HepG2 (cell line): ENCODE measurements around the gene IGSF11. TPM values are rescaled to one million over a fixed set of nuclear protein-coding genes. Genes with fewer than 3 reads are reported as not detected.

Experiments
- ATAC-seq: fragments of 200-7000 bp; cut with Tn5 transposase; 3 replicates; pipeline ENCODE4 v1.9.1; 2020; ENCODE audit warnings: mild to moderate bottlenecking, moderate library complexity
- BruUV-seq: library from RNA; stranded (reverse); fragments of 400-500 nt; replicated peaks from 2 replicates; lab custom pipeline; 2021; lab: Mats Ljungman, UMichigan
- CTCF ChIA-PET: fragments of 300-600 bp; formaldehyde crosslinking; extraction: SDS; loops from one replicate; lab custom pipeline; 2021; ENCODE audit warnings: low total read pairs, inconsistent platforms, low intra/inter-chr PET ratio; lab: Yijun Ruan, JAX
- POLR2A ChIA-PET: fragments of 350-600 bp; sonication (Branson Sonifier 250); formaldehyde crosslinking; loops from one replicate; lab custom pipeline; 2020; ENCODE audit warnings: antibody characterized with exemption, inconsistent platforms; lab: Yijun Ruan, JAX
- DNase-seq: peaks from one replicate; pipeline ENCODE4 v3.0.0-alpha.2; 2015; ENCODE audit warnings: low spot score
- FAIRE-seq: peaks from 3 replicates; lab custom pipeline; 2011; peaks lifted over from hg19 to GRCh38; lab: Jason Lieb, UNC
- H2AFZ ChIP-seq: one replicate; pipeline ENCODE4 v1.6.1; 2011; ENCODE audit warnings: low read length, inconsistent platforms
- H3K27ac ChIP-seq: fragments of 300-600 bp; 3 replicates; pipeline ENCODE4 v1.8.0; 2011; ENCODE audit warnings: mixed run types, mild to moderate bottlenecking, mixed read lengths, low read length, inconsistent platforms; ENCODE audit not compliant: insufficient read depth; ENCODE audit errors: extremely low read length
- H3K27me3 ChIP-seq, 2 experiments: fragments of 200-600 bp in 1 of 2; 2 replicates in 1 of 2; 3 replicates in 1 of 2; pipeline versions ENCODE4 v1.6.0 to v1.8.0; 2011; ENCODE audit warnings: low read length in 2 of 2, mild to moderate bottlenecking in 2 of 2, moderate library complexity in 2 of 2, inconsistent platforms in 1 of 2; ENCODE audit not compliant: insufficient read depth in 2 of 2, control insufficient read depth in 1 of 2
- H3K36me3 ChIP-seq, 2 experiments: fragments of 200-600 bp in 1 of 2; replicated peaks in 1 of 2; 2 replicates in 1 of 2; 3 replicates in 1 of 2; pipeline versions ENCODE4 v1.5.1 to v1.8.0; 2011; ENCODE audit warnings: low read length in 2 of 2, inconsistent platforms in 1 of 2; ENCODE audit not compliant: insufficient read depth in 2 of 2, control insufficient read depth in 1 of 2
- H3K4me1 ChIP-seq: 2 replicates; pipeline ENCODE4 v1.5.1; 2012; ENCODE audit warnings: low read length, inconsistent platforms; ENCODE audit not compliant: insufficient read depth
- H3K4me2 ChIP-seq: 2 replicates; pipeline ENCODE4 v1.6.0; 2011; ENCODE audit warnings: low read depth, low read length, inconsistent platforms
- H3K4me3 ChIP-seq, 3 experiments: fragments of 200-600 bp in 1 of 3; sonication (generic), shearing (Covaris generic) in 1 of 3; replicated peaks in 1 of 3; 2 replicates each; pipeline ENCODE4 v1.5.1; 2011 to 2016; ENCODE audit warnings: low read length in 3 of 3, inconsistent platforms in 2 of 3, low read depth in 2 of 3, mild to moderate bottlenecking in 2 of 3, control low read depth in 1 of 3, mixed read lengths in 1 of 3; ENCODE audit not compliant: insufficient read depth in 1 of 3
- H3K79me2 ChIP-seq: one replicate; pipeline ENCODE4 v1.6.1; 2011; ENCODE audit warnings: low read length, inconsistent platforms; ENCODE audit not compliant: insufficient read depth
- H3K9ac ChIP-seq: 2 replicates; pipeline ENCODE4 v1.6.0; 2011; ENCODE audit warnings: mild to moderate bottlenecking, low read depth, low read length, inconsistent platforms; ENCODE audit not compliant: insufficient read depth
- H3K9me3 ChIP-seq: 2 replicates; pipeline ENCODE4 v1.5.1; 2012; ENCODE audit warnings: mild to moderate bottlenecking, low read length
- H4K20me1 ChIP-seq: 2 replicates; pipeline ENCODE4 v1.6.0; 2011; ENCODE audit warnings: inconsistent platforms, mild to moderate bottlenecking, low read length, moderate library complexity; ENCODE audit not compliant: insufficient read depth
- CERS6 ChIP-seq: sonication (generic); formaldehyde crosslinking; IDR thresholded peaks from 2 replicates; pipeline ENCODE4 v1.5.0; 2020; ENCODE audit warnings: missing genetic modification reagents
- DR1 ChIP-seq: sonication (generic); formaldehyde crosslinking; IDR thresholded peaks from 2 replicates; pipeline ENCODE4 v1.8.0; 2021; ENCODE audit warnings: mild to moderate bottlenecking, missing genetic modification reagents, inconsistent platforms
- FOXJ3 ChIP-seq: sonication (generic); formaldehyde crosslinking; IDR thresholded peaks from 2 replicates; pipeline ENCODE4 v1.4.0; 2020; ENCODE audit warnings: missing genetic modification reagents, mild to moderate bottlenecking, borderline replicate concordance
- HMGXB4 ChIP-seq, 2 experiments: sonication (generic) in 1 of 2; formaldehyde crosslinking in 1 of 2; IDR thresholded peaks; 2 replicates each; pipeline versions ENCODE4 v1.4.0 to v1.6.1; 2018 to 2020; ENCODE audit warnings: missing genetic modification reagents in 2 of 2, borderline replicate concordance in 1 of 2, low read depth in 1 of 2, mild to moderate bottlenecking in 1 of 2, missing biosample characterization in 1 of 2
- TGIF2 ChIP-seq: IDR thresholded peaks from 2 replicates; pipeline ENCODE4 v1.6.1; 2016; ENCODE audit warnings: control low read depth, missing compliant biosample characterization
- TRIM22 ChIP-seq: fragments of 450-650 bp; IDR thresholded peaks from 2 replicates; pipeline ENCODE4 v1.6.1; 2017
- ZBTB43 ChIP-seq: sonication (generic); formaldehyde crosslinking; conservative IDR thresholded peaks from 2 replicates; pipeline ENCODE4 v1.4.0; 2020; ENCODE audit warnings: missing genetic modification reagents
- ZNF17 ChIP-seq: sonication (generic); formaldehyde crosslinking; IDR thresholded peaks from 2 replicates; pipeline ENCODE4 v1.5.0; 2020; ENCODE audit warnings: mild to moderate bottlenecking, missing genetic modification reagents
- ZNF253 ChIP-seq: sonication (generic); formaldehyde crosslinking; IDR thresholded peaks from 2 replicates; pipeline ENCODE4 v1.8.0; 2022; ENCODE audit warnings: mild to moderate bottlenecking, missing genetic modification reagents, borderline replicate concordance
- ZNF512B ChIP-seq: sonication (generic); formaldehyde crosslinking; IDR thresholded peaks from 2 replicates; pipeline ENCODE4 v1.5.1; 2020; ENCODE audit warnings: missing genetic modification reagents, mild to moderate bottlenecking, borderline replicate concordance
- ZNF616 ChIP-seq: sonication (generic); formaldehyde crosslinking; IDR thresholded peaks from 2 replicates; pipeline ENCODE4 v1.5.0; 2020; ENCODE audit warnings: low read depth, mild to moderate bottlenecking, missing genetic modification reagents
- ZNF792 ChIP-seq: IDR thresholded peaks from 2 replicates; pipeline ENCODE4 v1.6.1; 2016
- ZNF850 ChIP-seq: sonication (generic); formaldehyde crosslinking; conservative IDR thresholded peaks from 2 replicates; pipeline ENCODE4 v1.9.0; 2021; ENCODE audit warnings: mild to moderate bottlenecking, missing genetic modification reagents
- WGBS: methylation state at CpG from one replicate; pipeline ENCODE4 v1.1.6; 2017; ENCODE audit warnings: low lambda C conversion rate; 5-methylcytosine and 5-hydroxymethylcytosine counted together
- in situ Hi-C: cut with HindIII; loops from 2 replicates; pipeline ENCODE4 v1.10.0; 2017; ENCODE audit warnings: low pct_unique_long_range_greater_than_20kb; ENCODE audit not compliant: extremely low pct_ligation_motif_present
- intact Hi-C: fragments of 100-400 bp; cut with micrococcal nuclease; formaldehyde crosslinking; loops from one replicate; pipeline ENCODE4 v1.10.0; 2022; ENCODE audit not compliant: unreplicated experiment
- polyA plus RNA-seq, 8 experiments: library from polyadenylated mRNA; depleted of rRNA in 3 of 8; stranded (reverse) in 7 of 8; unstranded in 1 of 8; fragments of >200 nt; fragmentation: Illumina TruSeq in 4 of 8; extraction: Trizol in 4 of 8; gene quantifications; 2 replicates each; pipeline versions ENCODE4 v1.2.1 to v1.2.3, GENCODE V29; 2011 to 2016; ENCODE audit warnings: low read depth in 4 of 8, missing spikeins in 1 of 8, mixed read lengths in 1 of 8; ENCODE audit not compliant: insufficient read depth in 1 of 8
- total RNA-seq, 5 experiments: library from RNA; depleted of rRNA; stranded (reverse); fragments of >200 nt; fragmentation: Illumina TruSeq; extraction: Trizol; gene quantifications; 2 replicates each; pipeline ENCODE4 v1.2.3, GENCODE V29; 2016; ENCODE audit warnings: low read depth in 1 of 5

The IGSF11 gene
- total and polyA plus RNA-seq, 2 of the 13 experiments (the other 11 are each of a cell fraction or from before 2014, with no cell fraction given): not detected

- Histone ChIP-seq H3K36me3 (no peaks in the 10 kb centered on the region), H3K4me3 (no peak overlapping the region), H2AFZ (no peak overlapping the region), H3K27ac (no peak overlapping the region), H3K27me3 (no peaks in the 10 kb centered on the region; a peak in 1 of 5 replicates), H3K79me2 (no peaks in the 10 kb centered on the region), H3K4me1 (no peaks in the 10 kb centered on the region), H4K20me1 (no peaks in the 10 kb centered on the region), H3K9ac (no peak overlapping the region), H3K9me3 (no peaks in the 10 kb centered on the region), H3K4me2 (no peak overlapping the region)
- DNase-seq: no peak
- CTCF ChIA-PET: no interaction called here
- in situ Hi-C loops: no loop called here
- 0% methylated on average over 2 of the region's 2 CpGs for WGBS
- TF ChIP-seq ZNF616 (CRISPR knock-in tag): no peak
- no peak for TF ChIP-seq ZNF792 (CRISPR knock-in tag)
- TF ChIP-seq FOXJ3 (CRISPR knock-in tag): no peak
- TF ChIP-seq TRIM22: no peak
- TF ChIP-seq HMGXB4 (CRISPR knock-in tag; IDR thresholded peaks at IDR 0.05; ENCODE audit: borderline replicate concordance in 1 of 2, low read depth in 1 of 2): no peak
- no peak for TF ChIP-seq TGIF2 (CRISPR knock-in tag)
- TF ChIP-seq ZBTB43 (CRISPR knock-in tag): no peak
- TF ChIP-seq ZNF17 (CRISPR knock-in tag): no peak
- TF ChIP-seq DR1 (CRISPR knock-in tag): no peak
- TF ChIP-seq ZNF253 (CRISPR knock-in tag): no peak
- TF ChIP-seq ZNF512B: no peak
- no peak for TF ChIP-seq ZNF850 (CRISPR knock-in tag)
- no peak for TF ChIP-seq CERS6 (CRISPR knock-in tag)
- BruUV-seq: no TSS peak
- no peak for ATAC-seq
- intact Hi-C loops: no loop called here
- POLR2A ChIA-PET: no interaction called here
- FAIRE-seq: no peak
Observed at GRCh38 chr3:118970819-118971218, 63.8 kb downstream of the IGSF11 start.
